H9 (cell line): Measurements from ENCODE around the gene CYP27A1. TPM values are rescaled to one million over a fixed set of nuclear protein-coding genes. Genes with fewer than 3 reads are reported as not detected.

Source experiments
- DNase-seq: peaks from one replicate; pipeline ENCODE4 v3.0.0-alpha.2; 2017
- H2AFZ ChIP-seq: one replicate; pipeline ENCODE4 v1.6.1; 2013; ENCODE audit warnings: mild to moderate bottlenecking, low read length, control low read depth, moderate library complexity
- H2AK5ac ChIP-seq: 2 replicates; pipeline ENCODE4 v1.6.1; 2013; ENCODE audit warnings: low read length, control low read depth, mixed read lengths; ENCODE audit not compliant: insufficient read length
- H2BK120ac ChIP-seq: one replicate; pipeline ENCODE4 v1.6.1; 2013; ENCODE audit warnings: low read depth, mild to moderate bottlenecking, low read length, control low read depth, inconsistent platforms; ENCODE audit not compliant: poor library complexity, severe bottlenecking
- H2BK12ac ChIP-seq: 2 replicates; pipeline ENCODE4 v1.6.1; 2013; ENCODE audit warnings: low read length, control low read depth, mixed read lengths, low read depth; ENCODE audit not compliant: insufficient read length
- H2BK15ac ChIP-seq: 2 replicates; pipeline ENCODE4 v1.6.1; 2013; ENCODE audit warnings: low read depth, low read length, control low read depth
- H2BK20ac ChIP-seq: one replicate; pipeline ENCODE4 v1.6.1; 2013; ENCODE audit warnings: low read depth, mild to moderate bottlenecking, low read length, control low read depth, inconsistent platforms; ENCODE audit not compliant: poor library complexity, severe bottlenecking
- H2BK5ac ChIP-seq: 2 replicates; pipeline ENCODE4 v1.6.1; 2013; ENCODE audit warnings: low read length, control low read depth, mixed read lengths; ENCODE audit not compliant: insufficient read length
- H3K14ac ChIP-seq: 2 replicates; pipeline ENCODE4 v1.6.1; 2013; ENCODE audit warnings: low read length, control low read depth; ENCODE audit not compliant: insufficient read depth
- H3K18ac ChIP-seq: 2 replicates; pipeline ENCODE4 v1.6.1; 2013; ENCODE audit warnings: low read depth, mild to moderate bottlenecking, mixed read lengths, low read length, control low read depth; ENCODE audit not compliant: insufficient read length
- H3K23ac ChIP-seq: 2 replicates; pipeline ENCODE4 v1.6.1; 2013; ENCODE audit warnings: low read length, control low read depth, mixed read lengths, low read depth; ENCODE audit not compliant: insufficient read length
- H3K23me2 ChIP-seq: 2 replicates; pipeline ENCODE4 v1.6.1; 2013; ENCODE audit warnings: low read depth, mild to moderate bottlenecking, mixed read lengths, low read length, control low read depth; ENCODE audit not compliant: insufficient read length, poor library complexity, severe bottlenecking
- H3K27ac ChIP-seq: 2 replicates; pipeline ENCODE4 v1.5.1; 2013; ENCODE audit warnings: low read length, control low read depth, mixed read lengths, low read depth; ENCODE audit not compliant: insufficient read length
- H3K27me3 ChIP-seq: 2 replicates; pipeline ENCODE4 v1.6.1; 2013; ENCODE audit warnings: low read length, control low read depth, inconsistent platforms; ENCODE audit not compliant: insufficient read depth
- H3K4ac ChIP-seq: 2 replicates; pipeline ENCODE4 v1.6.1; 2013; ENCODE audit warnings: low read depth, mild to moderate bottlenecking, control low read depth, inconsistent platforms, low read length, moderate library complexity
- H3K4me1 ChIP-seq: 2 replicates; pipeline ENCODE4 v1.6.1; 2013; ENCODE audit warnings: low read length, control low read depth, inconsistent platforms; ENCODE audit not compliant: insufficient read depth
- H3K4me2 ChIP-seq: 2 replicates; pipeline ENCODE4 v1.6.1; 2013; ENCODE audit warnings: low read length, control low read depth, mixed read lengths; ENCODE audit not compliant: insufficient read length, insufficient read depth
- H3K56ac ChIP-seq: 2 replicates; pipeline ENCODE4 v1.6.1; 2013; ENCODE audit warnings: low read depth, mild to moderate bottlenecking, mixed read lengths, low read length, control low read depth; ENCODE audit not compliant: insufficient read length
- H3K79me1 ChIP-seq: 2 replicates; pipeline ENCODE4 v1.6.1; 2013; ENCODE audit warnings: low read depth, mild to moderate bottlenecking, moderate library complexity, low read length, control low read depth, inconsistent platforms; ENCODE audit not compliant: insufficient read depth, poor library complexity, severe bottlenecking
- H3K79me2 ChIP-seq: 2 replicates; pipeline ENCODE4 v1.6.1; 2013; ENCODE audit warnings: low read length, control low read depth, inconsistent platforms; ENCODE audit not compliant: insufficient read depth
- H3K9ac ChIP-seq: 2 replicates; pipeline ENCODE4 v1.6.1; 2013; ENCODE audit warnings: low read length, control low read depth, mixed read lengths; ENCODE audit not compliant: insufficient read length; ENCODE audit errors: extremely low read depth
- H3K9me3 ChIP-seq: one replicate; pipeline ENCODE4 v1.6.1; 2013; ENCODE audit warnings: low read depth, low read length, inconsistent platforms; ENCODE audit not compliant: control insufficient read depth
- H3T11ph ChIP-seq: one replicate; pipeline ENCODE4 v1.6.1; 2013; ENCODE audit warnings: mild to moderate bottlenecking, low read length, control low read depth, inconsistent platforms
- H4K20me1 ChIP-seq: one replicate; pipeline ENCODE4 v1.6.1; 2013; ENCODE audit not compliant: control insufficient read depth, insufficient read length, insufficient read depth
- H4K5ac ChIP-seq: 2 replicates; pipeline ENCODE4 v1.6.1; 2013; ENCODE audit warnings: low read depth, mild to moderate bottlenecking, mixed read lengths, low read length, control low read depth; ENCODE audit not compliant: insufficient read length
- H4K8ac ChIP-seq: replicated peaks from 2 replicates; pipeline ENCODE4 v1.6.1; 2013; ENCODE audit warnings: low read length, control low read depth, mixed read lengths, low read depth; ENCODE audit not compliant: insufficient read length
- H4K91ac ChIP-seq: 2 replicates; pipeline ENCODE4 v1.6.1; 2013; ENCODE audit warnings: low read depth, mild to moderate bottlenecking, moderate library complexity, mixed read lengths, low read length, control low read depth; ENCODE audit not compliant: insufficient read length
- H3K27ac Mint-ChIP-seq, 3 experiments: 2 replicates in 2 of 3; 3 replicates in 1 of 3; pipeline ENCODE4 v1.8.0; 2020 to 2021; ENCODE audit warnings: mixed read lengths in 3 of 3, mild to moderate bottlenecking in 1 of 3, moderate library complexity in 1 of 3
- H3K27me3 Mint-ChIP-seq: 2 replicates; pipeline ENCODE4 v1.8.0; 2021; ENCODE audit warnings: low read depth, mild to moderate bottlenecking, moderate library complexity, mixed read lengths
- H3K36me3 Mint-ChIP-seq, 3 experiments: 2 replicates in 2 of 3; 3 replicates in 1 of 3; pipeline ENCODE4 v1.8.0; 2020 to 2021; ENCODE audit warnings: low read depth in 3 of 3, mixed read lengths in 3 of 3; ENCODE audit not compliant: insufficient read depth in 1 of 3
- H3K4me1 Mint-ChIP-seq, 2 experiments: 2 replicates each; pipeline ENCODE4 v1.8.0; 2020; ENCODE audit warnings: mixed read lengths in 2 of 2
- H3K4me3 Mint-ChIP-seq, 2 experiments: 2 replicates in 1 of 2; 3 replicates in 1 of 2; pipeline ENCODE4 v1.8.0; 2020 to 2021; ENCODE audit warnings: mild to moderate bottlenecking in 2 of 2, mixed read lengths in 2 of 2, moderate library complexity in 1 of 2
- H3K9me3 Mint-ChIP-seq, 2 experiments: 2 replicates in 1 of 2; 3 replicates in 1 of 2; pipeline ENCODE4 v1.8.0; 2020; ENCODE audit warnings: mild to moderate bottlenecking in 2 of 2, mixed read lengths in 2 of 2, moderate library complexity in 1 of 2
- CTCF ChIP-seq: fragments of 200-600 bp; sonication (generic); conservative IDR thresholded peaks from 3 replicates; pipeline ENCODE4 v1.8.0; 2021; ENCODE audit warnings: antibody characterized with exemption, mild to moderate bottlenecking
- WGBS: extraction: QIAGEN DNeasy Blood & Tissue Kit; methylation state at CpG from one replicate; pipeline ENCODE4 v1.1.7; 2013; ENCODE audit warnings: missing lambda C conversion rate, low lambda C conversion rate, mixed read lengths; ENCODE audit not compliant: insufficient read length; ENCODE audit errors: extremely low coverage; 5-methylcytosine and 5-hydroxymethylcytosine counted together
- total RNA-seq: library from RNA; stranded (reverse); gene quantifications from 2 replicates; pipeline ENCODE4 v1.2.1, GENCODE V29; 2021

Gene CYP27A1
- total RNA-seq, 1 experiment from 2014 or later = 3.1 TPM

GRCh38 chr2:218786133-218786532, 4.2 kb downstream of the CYP27A1 start:
- no peak overlapping the region for H3K27ac Mint-ChIP-seq
- H3K56ac ChIP-seq = no peak overlapping the region
- no peaks in the 10 kb centered on the region for H4K20me1 ChIP-seq
- H3K4ac ChIP-seq = no peak overlapping the region
- H3K27ac ChIP-seq = no peak overlapping the region
- no CpG with 5 or more reads among the region's 3 CpGs for WGBS
- no peak overlapping the region for H2BK20ac ChIP-seq
- no peak overlapping the region for H3K9ac ChIP-seq
- no peaks in the 10 kb centered on the region for H3K9me3 Mint-ChIP-seq
- no peak overlapping the region for H2BK15ac ChIP-seq
- H3K36me3 Mint-ChIP-seq = 0 out of 7 replicates have a peak, but pooled peaks cover 0 to 1% (median 0%) of the 10 kb centered on the region in 3 experiments
- no peak overlapping the region for H2BK5ac ChIP-seq
- no peak overlapping the region for H3K23ac ChIP-seq
- H3K27me3 ChIP-seq = peaks cover 4% of the 10 kb centered on the region; the same call in 1 of the 2 replicates
- no peaks in the 10 kb centered on the region for H3K4me1 ChIP-seq
- H3K23me2 ChIP-seq = peaks cover 14% of the 10 kb centered on the region
- H3K27me3 Mint-ChIP-seq = peaks cover 33% of the 10 kb centered on the region
- no peak for DNase-seq
- no peak overlapping the region for H3K18ac ChIP-seq
- no peak overlapping the region for H3K4me2 ChIP-seq
- H3K79me1 ChIP-seq = no peaks in the 10 kb centered on the region
- no peak overlapping the region for H3K4me3 Mint-ChIP-seq
- H3K9me3 ChIP-seq = no peaks in the 10 kb centered on the region
- no peak overlapping the region for H3K14ac ChIP-seq
- no peak overlapping the region for H4K5ac ChIP-seq
- no peak overlapping the region for H2AK5ac ChIP-seq
- H3T11ph ChIP-seq = no peak overlapping the region
- H2AFZ ChIP-seq = no peak overlapping the region
- no peak overlapping the region for H2BK120ac ChIP-seq
- TF ChIP-seq CTCF = no peak
- no peaks in the 10 kb centered on the region for H3K79me2 ChIP-seq
- H4K8ac ChIP-seq = no peak overlapping the region
- no peak overlapping the region for H4K91ac ChIP-seq
- no peak overlapping the region for H2BK12ac ChIP-seq
- peaks cover 10 to 16% of the 10 kb centered on the region in 2 experiments for H3K4me1 Mint-ChIP-seq
